IgD-negative memory B cell (primary cell): ENCODE data around the gene ARHGAP24. TPM values are rescaled to one million over a fixed set of nuclear protein-coding genes. Genes with fewer than 3 reads are reported as not detected.
"Not testable (repeated sequence)": the region's sequence is repeated elsewhere in the genome, so short reads cannot be mapped to it uniquely, and the experiment has no call there.

Experiments
- H3K27ac Mint-ChIP-seq, 3 donors: one replicate each; pipeline ENCODE4 v1.8.0; 2020 to 2022; ENCODE audit warnings: mild to moderate bottlenecking in 3 of 3, mixed read lengths in 3 of 3, moderate library complexity in 1 of 3
- H3K27me3 Mint-ChIP-seq: one replicate; pipeline ENCODE4 v1.8.0; 2021; ENCODE audit warnings: mixed read lengths
- H3K36me3 Mint-ChIP-seq: one replicate; pipeline ENCODE4 v1.8.0; 2020; ENCODE audit warnings: mild to moderate bottlenecking, mixed read lengths
- H3K4me1 Mint-ChIP-seq, 3 donors: one replicate each; pipeline ENCODE4 v1.8.0; 2020 to 2022; ENCODE audit warnings: mixed read lengths in 3 of 3, mild to moderate bottlenecking in 1 of 3
- H3K4me3 Mint-ChIP-seq, 4 donors: one replicate each; pipeline ENCODE4 v1.8.0; 2020 to 2022; ENCODE audit warnings: mild to moderate bottlenecking in 4 of 4, mixed read lengths in 4 of 4, moderate library complexity in 3 of 4
- H3K9me3 Mint-ChIP-seq, 3 donors: one replicate each; pipeline ENCODE4 v1.8.0; 2020 to 2021; ENCODE audit warnings: mixed read lengths in 3 of 3, mild to moderate bottlenecking in 1 of 3
- polyA plus RNA-seq: library from polyadenylated mRNA; unstranded; fragments of 300-500 nt; fragmentation: Illumina TruSeq; gene quantifications from one replicate; pipeline ENCODE4 v1.2.3, GENCODE V29; 2021

Gene ARHGAP24
- polyA plus RNA-seq, 1 donor from 2014 or later = 93.4 TPM

DNA sequence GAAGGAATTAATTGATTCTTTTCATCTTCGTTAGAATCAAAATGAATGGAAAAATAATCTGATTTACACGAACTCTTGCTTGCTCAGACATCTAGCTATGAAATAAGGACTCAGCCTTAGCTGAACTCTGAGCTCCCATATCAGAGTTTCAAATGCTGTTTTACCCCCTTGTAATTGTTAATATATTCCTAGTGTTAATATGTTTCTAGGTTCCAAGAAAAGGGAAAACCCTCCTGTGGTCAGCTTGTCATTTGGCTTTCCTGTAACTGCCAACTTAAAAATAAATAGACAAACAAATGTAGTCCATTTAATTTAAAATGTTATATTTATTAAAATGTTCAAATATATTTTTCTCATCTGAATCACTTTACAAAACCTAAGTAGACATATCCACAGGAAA is 432.1 kb downstream of the ARHGAP24 start:
- Mint-ChIP-seq H3K4me3 (no peak overlapping the region), H3K4me1 (peaks cover 2 to 43% (median 18%) of the 10 kb centered on the region in 3 donors), H3K36me3 (peaks cover 6% of the 10 kb centered on the region), H3K9me3 (peaks cover 0 to 3% (median 0%) of the 10 kb centered on the region in 3 donors), H3K27ac (no peak overlapping the region), H3K27me3 (no peaks in the 10 kb centered on the region)

DNA sequence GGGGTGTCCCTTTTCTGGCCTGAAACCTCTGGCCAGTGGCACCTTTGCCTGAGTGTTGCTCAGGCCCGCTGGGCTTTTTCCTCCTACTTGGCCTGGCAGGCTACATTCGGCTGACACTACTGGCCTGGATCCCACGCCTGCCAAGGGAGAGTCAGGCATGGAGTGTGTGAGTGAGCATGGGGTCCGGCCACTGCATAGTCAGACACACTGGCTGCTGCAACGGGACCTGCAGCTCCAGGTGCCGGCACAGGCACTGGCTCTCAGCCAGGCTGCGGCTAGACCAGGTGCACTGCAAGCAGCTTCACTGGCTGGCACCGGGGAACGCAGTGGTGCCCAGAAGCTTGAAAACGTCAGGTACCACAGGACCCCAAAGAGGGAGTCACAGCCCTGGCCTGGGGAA is 434.9 kb downstream of the ARHGAP24 start:
- Mint-ChIP-seq H3K9me3 (no peaks in the 10 kb centered on the region), H3K27ac (peak overlapping the region in 2 of 3 donors; percentile 44 to 90), H3K4me1 (peaks cover 5 to 45% (median 21%) of the 10 kb centered on the region in 3 donors), H3K4me3 (no peak overlapping the region), H3K36me3 (peaks cover 7% of the 10 kb centered on the region), H3K27me3 (no peaks in the 10 kb centered on the region)

DNA sequence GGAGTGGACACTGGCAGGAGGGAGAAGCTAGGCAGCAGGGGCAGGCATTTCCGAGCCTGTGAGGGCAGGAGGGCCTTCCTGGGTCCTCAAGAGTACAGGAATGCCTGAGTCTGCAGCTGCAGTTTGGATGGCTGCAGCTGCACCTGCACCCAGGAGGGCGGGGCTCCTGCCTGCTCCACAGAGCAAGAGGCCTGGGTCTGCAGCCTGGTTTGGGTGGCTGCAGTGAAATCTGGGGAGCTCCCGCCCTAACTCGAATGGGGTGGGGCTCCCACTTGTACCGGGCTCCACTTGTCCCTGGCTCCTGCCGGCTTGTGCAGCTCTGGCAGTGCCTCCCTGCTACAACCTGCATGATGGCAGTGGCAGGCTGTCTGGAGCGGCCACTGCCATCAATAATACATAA is 436.0 kb downstream of the ARHGAP24 start:
- H3K4me3 Mint-ChIP-seq = no peak overlapping the region
- peaks cover 0 to 2% (median 0%) of the 10 kb centered on the region in 3 donors for H3K9me3 Mint-ChIP-seq
- H3K27ac Mint-ChIP-seq = no peak overlapping the region
- no peaks in the 10 kb centered on the region for H3K27me3 Mint-ChIP-seq
- H3K4me1 Mint-ChIP-seq = peaks cover 5 to 39% (median 16%) of the 10 kb centered on the region in 3 donors
- peaks cover 9% of the 10 kb centered on the region for H3K36me3 Mint-ChIP-seq

DNA sequence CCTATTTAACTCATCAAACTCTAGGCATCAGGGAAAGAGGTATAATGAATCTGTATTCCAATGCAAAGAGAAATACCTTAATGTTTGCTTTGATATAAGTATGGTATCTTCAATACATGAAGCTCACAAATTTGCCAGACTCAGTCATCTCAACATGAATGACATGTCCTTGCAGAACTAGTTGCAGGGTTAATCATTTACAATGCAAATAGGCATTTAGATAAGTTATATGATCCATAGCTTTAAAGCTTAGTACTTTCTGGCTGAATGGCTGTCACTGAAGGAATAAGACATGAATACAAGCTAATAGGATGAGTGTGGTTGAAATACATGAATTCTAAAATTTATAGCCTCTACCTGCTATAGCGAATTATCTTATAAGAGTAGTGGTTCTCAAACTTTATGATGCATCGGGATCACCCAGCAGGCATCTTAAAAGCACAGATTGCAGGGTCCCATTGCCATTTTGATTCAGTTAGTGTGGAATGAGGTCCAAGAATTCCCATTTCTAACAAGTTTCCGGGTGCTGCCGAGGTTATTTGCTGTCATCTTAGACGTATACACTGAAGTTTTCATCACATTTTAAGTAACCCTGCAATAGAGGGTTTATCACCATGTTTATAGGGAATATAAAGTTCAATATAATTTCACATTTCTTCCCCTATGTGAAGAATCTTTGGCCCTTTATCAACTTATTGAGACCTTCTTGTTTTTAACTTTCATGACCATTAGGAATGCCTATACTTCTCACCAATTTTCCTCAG is 439.2 kb downstream of the ARHGAP24 start:
- Mint-ChIP-seq H3K27ac (no peak overlapping the region), H3K4me3 (no peak overlapping the region), H3K4me1 (peaks cover 3 to 21% (median 9%) of the 10 kb centered on the region in 3 donors), H3K27me3 (no peaks in the 10 kb centered on the region), H3K36me3 (peaks cover 3% of the 10 kb centered on the region), H3K9me3 (peaks cover 0 to 2% (median 0%) of the 10 kb centered on the region in 3 donors)

DNA sequence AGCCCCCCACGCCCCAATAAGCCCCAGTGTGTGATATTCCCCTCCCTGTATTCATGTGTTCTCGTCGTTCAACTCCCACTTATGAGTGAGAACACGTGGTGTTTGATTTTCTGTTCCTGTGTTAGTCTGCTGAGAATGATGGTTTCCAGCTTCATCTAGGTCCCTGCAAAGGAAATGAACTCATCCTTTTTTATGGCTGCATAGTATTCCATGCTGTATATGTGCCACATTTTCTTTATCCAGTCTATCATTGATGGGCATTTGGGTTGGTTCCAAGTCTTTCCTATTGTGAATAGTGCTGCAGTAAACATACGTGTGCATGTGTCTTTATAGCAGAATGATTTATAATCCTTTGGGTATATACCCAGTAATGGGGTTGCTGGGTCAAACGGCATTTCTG is 440.6 kb downstream of the ARHGAP24 start:
- Mint-ChIP-seq H3K4me1 (peaks cover 6 to 26% (median 16%) of the 10 kb centered on the region in 3 donors), H3K27ac (peak overlapping the region in 1 of 3 donors; percentile 37)
- H3K27me3 Mint-ChIP-seq, H3K4me3 Mint-ChIP-seq, H3K36me3 Mint-ChIP-seq, H3K9me3 Mint-ChIP-seq: not testable (repeated sequence)

DNA sequence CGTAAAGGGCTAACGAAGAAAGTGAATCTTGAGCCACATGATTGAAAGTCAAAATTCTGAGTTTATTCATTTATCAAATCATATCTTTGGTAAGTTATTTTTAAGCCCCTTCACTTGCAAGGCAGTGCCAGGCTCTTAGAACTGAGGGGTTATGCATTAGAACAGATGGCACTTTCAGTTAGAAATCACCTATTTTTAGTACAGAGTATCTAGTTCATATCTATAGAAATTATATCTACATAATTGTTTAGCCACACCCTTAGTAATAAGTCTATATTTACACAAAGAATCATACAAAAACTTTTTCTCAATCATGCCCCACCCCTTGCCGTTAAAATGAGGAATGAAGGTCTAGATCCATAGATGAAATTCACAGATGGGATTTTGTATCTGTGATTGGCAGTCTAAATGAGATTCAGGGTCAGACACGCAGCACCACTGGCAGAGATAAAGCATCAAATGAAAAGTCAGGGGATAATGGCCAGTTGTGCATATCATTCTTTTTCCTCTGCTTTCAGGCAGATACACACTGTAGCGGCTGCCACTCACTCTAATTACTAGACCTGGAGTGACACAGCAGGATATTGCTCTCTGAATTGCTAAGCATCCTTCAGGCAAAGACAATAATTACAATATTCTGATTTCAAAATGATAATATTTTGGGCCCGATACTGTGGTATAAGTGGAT is 444.4 kb downstream of the ARHGAP24 start:
- no peak overlapping the region for H3K4me3 Mint-ChIP-seq
- no peaks in the 10 kb centered on the region for H3K27me3 Mint-ChIP-seq
- peaks cover 3 to 30% (median 17%) of the 10 kb centered on the region in 3 donors for H3K4me1 Mint-ChIP-seq
- no peak overlapping the region for H3K27ac Mint-ChIP-seq
- peaks cover 0 to 2% (median 0%) of the 10 kb centered on the region in 3 donors for H3K9me3 Mint-ChIP-seq
- H3K36me3 Mint-ChIP-seq = peaks cover 6% of the 10 kb centered on the region

DNA sequence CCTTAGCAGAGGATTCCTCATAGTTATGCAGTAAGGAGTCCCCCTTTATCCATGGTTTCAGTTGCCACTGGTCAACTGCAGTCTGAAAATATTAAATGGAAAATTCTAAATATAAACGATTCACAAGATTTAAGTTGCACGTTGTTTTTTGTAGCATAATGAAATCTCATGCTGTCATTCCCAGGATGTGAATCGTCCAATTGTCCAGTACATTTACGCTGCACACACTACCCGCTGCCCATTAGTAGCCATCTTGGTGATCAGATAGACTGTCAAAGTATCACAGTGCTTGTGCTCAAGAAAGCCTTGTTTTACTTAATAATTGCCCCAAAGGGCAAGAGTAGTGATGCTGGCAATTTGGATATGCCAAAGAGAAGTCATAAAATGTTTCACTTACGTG is 450.1 kb downstream of the ARHGAP24 start:
- Mint-ChIP-seq H3K27ac (no peak overlapping the region), H3K4me3 (no peak overlapping the region), H3K27me3 (no peaks in the 10 kb centered on the region)

DNA sequence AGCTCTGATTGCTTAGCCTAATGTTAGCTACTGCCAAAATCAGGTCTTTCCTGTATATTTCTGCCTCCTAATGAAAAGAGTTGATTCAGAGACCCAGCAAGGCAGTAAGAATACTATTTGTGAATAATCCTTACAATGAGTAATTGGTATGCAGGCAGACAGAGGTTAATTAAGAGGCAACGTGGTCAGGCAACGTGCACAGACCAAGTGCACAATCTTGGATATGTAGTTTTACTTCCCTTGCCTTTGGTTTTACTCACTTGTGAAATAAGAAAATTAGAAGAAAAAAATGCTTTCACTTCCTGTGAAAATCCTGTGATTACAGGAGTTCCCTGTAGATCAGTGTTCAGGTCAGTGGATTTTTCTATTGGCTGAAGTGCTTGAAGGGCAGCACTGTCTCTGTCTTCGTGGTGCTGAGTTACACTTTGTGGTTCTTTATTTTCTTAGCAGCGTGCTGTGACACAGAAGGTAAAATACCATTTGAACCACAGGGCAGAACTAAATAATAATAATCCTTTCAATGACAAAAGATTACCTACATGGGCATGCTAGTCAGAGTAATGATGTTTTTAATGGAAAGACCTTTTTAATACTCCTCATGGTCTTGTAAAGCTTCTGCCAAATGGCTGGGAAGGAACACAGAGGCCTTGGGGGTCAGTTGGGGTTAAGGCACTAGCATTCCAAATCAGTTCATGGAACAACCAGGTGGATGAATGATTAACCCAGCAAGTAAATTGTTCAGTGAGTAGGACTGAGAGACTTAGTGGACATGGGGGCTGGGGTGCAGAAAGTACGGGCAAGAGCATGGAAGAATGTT is 454.0 kb downstream of the ARHGAP24 start:
- H3K4me1 Mint-ChIP-seq = peaks cover 19 to 32% (median 29%) of the 10 kb centered on the region in 3 donors
- peak overlapping the region in 3 of 4 donors; percentile 34 to 50 (median 48) for H3K4me3 Mint-ChIP-seq
- no peaks in the 10 kb centered on the region for H3K9me3 Mint-ChIP-seq
- H3K27me3 Mint-ChIP-seq = no peaks in the 10 kb centered on the region
- peaks cover 2% of the 10 kb centered on the region for H3K36me3 Mint-ChIP-seq
- H3K27ac Mint-ChIP-seq = peak overlapping the region in 2 of 3 donors; percentile 68 to 88

More for the DNA sequence above, 450.1 kb downstream of the ARHGAP24 start:
- no peaks in the 10 kb centered on the region for H3K9me3 Mint-ChIP-seq
- H3K36me3 Mint-ChIP-seq = peaks cover 5% of the 10 kb centered on the region
- peaks cover 17 to 38% (median 38%) of the 10 kb centered on the region in 3 donors for H3K4me1 Mint-ChIP-seq

DNA sequence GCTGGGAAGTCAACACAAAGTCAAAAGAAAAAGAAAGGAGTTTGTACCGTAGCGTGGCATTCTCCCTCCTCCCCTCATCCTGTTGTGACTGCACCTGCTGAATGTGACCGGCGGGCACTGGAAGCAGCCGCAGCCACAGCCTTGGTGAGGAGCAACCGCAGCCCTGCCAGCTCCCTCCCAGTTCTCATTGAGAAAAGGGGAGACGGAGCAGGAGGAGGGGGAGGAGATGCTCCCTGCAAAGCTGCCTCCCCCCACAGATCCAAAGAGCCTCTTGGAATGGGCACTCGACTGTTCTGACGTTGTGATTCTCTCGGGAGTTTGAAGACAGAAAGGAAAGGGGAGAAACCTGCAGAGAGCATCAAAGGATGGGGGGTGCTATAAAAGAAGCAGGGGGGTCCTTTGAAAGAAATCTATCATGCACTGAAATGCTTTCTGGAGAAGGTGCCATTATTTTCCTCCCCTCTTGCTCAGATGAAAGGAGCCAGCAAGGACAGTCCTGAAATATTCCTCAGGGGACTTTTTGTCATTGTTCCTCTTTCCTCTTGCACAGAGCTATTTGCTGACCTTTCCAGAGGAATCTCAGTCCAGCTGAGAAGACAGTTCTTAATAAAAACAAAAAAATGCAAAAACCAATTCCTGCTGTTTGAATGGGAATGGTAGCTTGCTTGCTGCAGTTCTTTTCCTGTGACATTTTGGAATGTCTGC is 455.2 kb downstream of the ARHGAP24 start:
- H3K4me1 Mint-ChIP-seq = peaks cover 19 to 29% (median 28%) of the 10 kb centered on the region in 3 donors
- H3K9me3 Mint-ChIP-seq = no peaks in the 10 kb centered on the region
- H3K4me3 Mint-ChIP-seq = peak overlapping the region in 2 of 4 donors; percentile 38 to 41
- H3K27ac Mint-ChIP-seq = peak overlapping the region in 2 of 3 donors; percentile 41 to 59
- H3K36me3 Mint-ChIP-seq = peaks cover 2% of the 10 kb centered on the region
- H3K27me3 Mint-ChIP-seq = no peaks in the 10 kb centered on the region

DNA sequence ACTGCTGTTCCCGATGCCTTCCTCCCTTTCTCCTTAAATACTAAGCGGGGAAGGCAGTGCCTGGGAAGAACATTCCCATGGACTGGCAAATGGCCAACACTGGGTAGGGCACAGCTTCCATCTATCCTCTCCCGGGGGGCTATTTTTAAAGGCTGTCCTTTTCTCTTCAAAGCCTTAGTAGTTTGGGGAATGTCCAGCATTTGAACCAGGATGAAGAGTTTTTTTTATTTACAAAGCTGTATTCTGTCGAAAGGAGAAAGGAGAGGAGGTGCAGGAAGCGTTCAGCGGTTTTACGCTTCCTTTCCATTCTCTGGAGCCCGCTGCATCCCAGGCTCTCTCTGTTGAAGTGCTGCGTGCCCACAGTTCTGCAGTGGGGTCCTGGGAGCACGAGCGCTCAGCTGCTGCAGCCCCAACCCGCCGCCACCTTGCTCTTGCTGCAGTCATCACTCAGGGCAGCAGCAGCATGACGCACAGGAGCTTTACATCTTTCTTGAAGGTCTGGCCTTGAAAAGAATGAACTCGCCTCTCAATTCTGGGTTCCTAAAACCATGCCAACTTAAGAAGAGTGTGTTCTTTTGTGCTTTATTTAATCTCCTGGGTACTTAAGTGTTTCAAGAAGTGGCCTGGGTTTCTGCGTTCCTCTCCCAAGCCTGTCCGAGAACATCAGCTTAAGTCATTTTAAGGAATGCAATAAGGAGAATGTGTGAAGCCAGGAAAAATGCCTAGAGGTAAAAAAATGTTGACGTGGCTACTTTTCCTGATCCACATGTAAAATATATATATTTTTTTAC is 457.7 kb downstream of the ARHGAP24 start:
- Mint-ChIP-seq H3K4me3 (no peak overlapping the region), H3K9me3 (no peaks in the 10 kb centered on the region), H3K4me1 (peaks cover 17 to 31% (median 28%) of the 10 kb centered on the region in 3 donors), H3K27me3 (no peaks in the 10 kb centered on the region), H3K36me3 (peaks cover 2% of the 10 kb centered on the region), H3K27ac (peak overlapping the region in 1 of 3 donors; percentile 65)

DNA sequence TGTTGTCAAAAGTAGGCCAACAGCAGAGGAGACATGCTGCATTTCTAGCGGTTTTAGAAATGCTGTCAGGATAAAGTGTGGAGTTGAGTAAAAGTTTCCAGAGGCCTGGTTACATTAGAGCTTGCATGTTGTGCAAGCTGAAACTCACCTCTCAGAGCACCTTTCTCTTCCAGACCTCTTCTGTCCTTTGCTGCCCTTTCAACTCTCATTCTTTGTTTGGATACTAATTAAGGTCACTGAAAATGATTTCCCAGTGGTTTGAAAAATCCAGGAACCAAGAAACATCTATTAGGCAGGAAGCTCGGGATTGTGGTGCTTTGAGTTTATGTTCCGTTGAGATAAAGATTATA is 458.3 kb downstream of the ARHGAP24 start:
- Mint-ChIP-seq H3K36me3 (peaks cover 2% of the 10 kb centered on the region), H3K4me1 (peaks cover 14 to 26% (median 26%) of the 10 kb centered on the region in 3 donors), H3K9me3 (no peaks in the 10 kb centered on the region), H3K27ac (no peak overlapping the region), H3K4me3 (no peak overlapping the region), H3K27me3 (no peaks in the 10 kb centered on the region)

DNA sequence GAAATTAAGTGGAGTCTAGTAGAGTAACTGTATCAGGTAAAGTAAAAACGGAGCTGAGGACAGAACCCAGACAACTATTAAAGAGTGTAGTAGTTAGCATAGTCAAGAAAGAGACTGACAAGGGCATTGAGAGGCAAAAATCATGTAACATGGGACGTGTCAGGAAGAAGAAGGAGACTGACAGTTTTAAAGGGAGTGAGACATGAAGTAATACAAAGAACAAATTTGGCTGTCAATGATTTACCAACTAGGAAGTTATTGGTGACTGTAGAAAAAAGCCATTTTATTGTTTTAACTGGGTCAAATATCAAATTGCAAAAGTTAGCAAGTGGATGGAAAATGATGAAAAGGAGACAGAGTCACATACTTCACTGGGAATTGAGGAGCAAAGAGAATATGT is 462.6 kb downstream of the ARHGAP24 start:
- H3K4me3 Mint-ChIP-seq = peak overlapping the region in 1 of 4 donors; percentile 58
- no peaks in the 10 kb centered on the region for H3K27me3 Mint-ChIP-seq
- no peak overlapping the region for H3K27ac Mint-ChIP-seq
- H3K36me3 Mint-ChIP-seq = peaks cover 6% of the 10 kb centered on the region
- H3K9me3 Mint-ChIP-seq = no peaks in the 10 kb centered on the region
- peaks cover 6 to 14% (median 10%) of the 10 kb centered on the region in 3 donors for H3K4me1 Mint-ChIP-seq

DNA sequence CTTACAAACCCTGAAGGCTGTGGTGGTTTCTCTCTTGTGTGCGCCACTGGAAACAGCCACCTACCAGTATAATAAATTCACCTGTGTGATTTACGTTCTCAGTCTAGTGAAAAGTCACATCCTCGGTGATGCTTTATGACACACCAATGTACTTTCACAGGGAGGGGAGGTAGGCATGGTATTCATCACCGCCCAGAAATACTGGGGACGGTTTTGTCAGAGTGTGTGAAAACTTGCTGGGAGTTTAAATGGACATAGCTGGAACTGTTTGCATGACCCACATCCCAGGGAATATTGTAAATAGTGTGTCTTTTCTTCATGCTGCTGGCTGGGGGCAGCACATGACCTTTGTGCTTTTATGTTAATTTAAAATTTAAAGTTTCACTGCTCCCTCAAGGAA is 463.1 kb downstream of the ARHGAP24 start:
- peaks cover 4% of the 10 kb centered on the region for H3K36me3 Mint-ChIP-seq
- no peak overlapping the region for H3K27ac Mint-ChIP-seq
- H3K9me3 Mint-ChIP-seq = no peaks in the 10 kb centered on the region
- peaks cover 4 to 14% (median 10%) of the 10 kb centered on the region in 3 donors for H3K4me1 Mint-ChIP-seq
- no peaks in the 10 kb centered on the region for H3K27me3 Mint-ChIP-seq
- H3K4me3 Mint-ChIP-seq = no peak overlapping the region

DNA sequence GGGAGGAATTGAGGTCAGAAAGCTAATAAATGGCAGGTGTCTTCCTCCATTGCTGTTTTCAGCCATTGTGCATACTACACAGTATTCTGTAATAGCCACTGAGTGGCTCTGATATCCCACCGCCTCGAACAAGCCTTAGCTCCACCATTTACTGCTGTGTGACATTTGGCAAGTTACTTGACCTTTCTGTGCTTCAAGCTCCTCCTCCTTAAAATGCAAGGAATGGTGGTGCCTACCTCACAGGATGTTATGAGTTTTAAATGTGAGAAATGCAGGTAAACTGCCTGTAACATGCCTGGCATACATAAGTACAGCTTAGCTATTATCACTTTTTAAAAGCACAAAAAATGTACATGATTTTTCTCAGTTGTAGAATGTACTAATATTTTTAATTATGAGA is 464.0 kb downstream of the ARHGAP24 start:
- peaks cover 3 to 14% (median 7%) of the 10 kb centered on the region in 3 donors for H3K4me1 Mint-ChIP-seq
- H3K27ac Mint-ChIP-seq = peak overlapping the region in 1 of 3 donors; percentile 31
- H3K27me3 Mint-ChIP-seq = no peaks in the 10 kb centered on the region
- no peak overlapping the region for H3K4me3 Mint-ChIP-seq
- H3K36me3 Mint-ChIP-seq = peaks cover 7% of the 10 kb centered on the region
- H3K9me3 Mint-ChIP-seq = no peaks in the 10 kb centered on the region
